ENCODE data around the gene MVB12B.

GRCh38 chr9:126459546-126459945, 132.9 kb downstream of the MVB12B start:
- TF ChIP-seq POLR2AphosphoS5 (IDR thresholded peaks at IDR 0.05) = no peak
- TF ChIP-seq CTCF (IDR thresholded peaks at IDR 0.05; ENCODE audit: poor library complexity, severe bottlenecking) = no peak
- no peak for TF ChIP-seq EZH2 (IDR thresholded peaks at IDR 0.05; ENCODE audit: borderline replicate concordance, insufficient read depth, low read length, poor library complexity, severe bottlenecking)
- TF ChIP-seq RAD21 (conservative IDR thresholded peaks at IDR 0.05) = no peak
- no peak for TF ChIP-seq TAF1 (IDR thresholded peaks at IDR 0.05; ENCODE audit: low read depth)
- TF ChIP-seq REST (IDR thresholded peaks at IDR 0.05; ENCODE audit: borderline replicate concordance) = no peak
- no peak for TF ChIP-seq EP300 (conservative IDR thresholded peaks at IDR 0.05; ENCODE audit: poor library complexity, severe bottlenecking)
- TF ChIP-seq MXI1 (conservative IDR thresholded peaks at IDR 0.05; ENCODE audit: poor library complexity, severe bottlenecking) = no peak
- TF ChIP-seq SMC3 (conservative IDR thresholded peaks at IDR 0.05; ENCODE audit: poor library complexity) = no peak
